IMR-90 (cell line): ENCODE results near the gene WDR81. TPM values are rescaled to one million over a fixed set of nuclear protein-coding genes. Genes with fewer than 3 reads are reported as not detected.

Experiments used
- ATAC-seq: fragments of 200-7000 bp; cut with Tn5 transposase; 2 replicates; pipeline ENCODE4 v1.9.1; 2020; ENCODE audit warnings: low read depth, mild to moderate bottlenecking, moderate library complexity
- BruUV-seq: library from RNA; stranded (reverse); fragments of 400-500 nt; replicated peaks from 2 replicates; lab custom pipeline; 2021; lab: Mats Ljungman, UMichigan
- CTCF ChIA-PET: fragments of 300-600 bp; formaldehyde crosslinking; extraction: SDS; loops from one replicate; lab custom pipeline; 2021; ENCODE audit warnings: antibody characterized with exemption; lab: Yijun Ruan, JAX
- POLR2A ChIA-PET: fragments of 300-600 bp; sonication (Branson Sonifier 250); formaldehyde crosslinking; loops from one replicate; lab custom pipeline; 2022; ENCODE audit warnings: antibody characterized with exemption; ENCODE audit not compliant: unreplicated experiment; lab: Charles Lee
- DNase-seq: peaks from one replicate; pipeline ENCODE4 v3.0.0; 2013
- H2AFZ ChIP-seq: replicated peaks from 2 replicates; pipeline ENCODE3; 2013; ENCODE audit warnings: low read length, mild to moderate bottlenecking; ENCODE audit not compliant: poor library complexity
- H2AK5ac ChIP-seq: 2 replicates; pipeline ENCODE4 v1.6.1; 2013; ENCODE audit warnings: low read depth, low read length, inconsistent platforms
- H2AK9ac ChIP-seq: replicated peaks from 2 replicates; pipeline ENCODE3; 2013; ENCODE audit warnings: mild to moderate bottlenecking, low read depth, low read length, moderate library complexity; ENCODE audit not compliant: poor library complexity
- H2BK120ac ChIP-seq: 2 replicates; pipeline ENCODE4 v1.6.1; 2013; ENCODE audit warnings: low read depth, low read length, inconsistent platforms
- H2BK15ac ChIP-seq: 3 replicates; pipeline ENCODE4 v1.6.1; 2013; ENCODE audit warnings: low read depth, low read length, inconsistent platforms
- H2BK20ac ChIP-seq: 2 replicates; pipeline ENCODE4 v1.6.1; 2013; ENCODE audit warnings: low read depth, mild to moderate bottlenecking, inconsistent platforms, low read length, moderate library complexity
- H2BK5ac ChIP-seq: 2 replicates; pipeline ENCODE4 v1.6.1; 2013; ENCODE audit warnings: mild to moderate bottlenecking, low read depth, low read length, inconsistent platforms; ENCODE audit not compliant: poor library complexity, severe bottlenecking
- H3K14ac ChIP-seq: replicated peaks from 2 replicates; pipeline ENCODE4 v1.6.1; 2013; ENCODE audit warnings: low read depth, low read length, inconsistent platforms
- H3K18ac ChIP-seq: 2 replicates; pipeline ENCODE4 v1.6.1; 2013; ENCODE audit warnings: low read depth, low read length, control low read depth
- H3K23ac ChIP-seq: 2 replicates; pipeline ENCODE4 v1.6.1; 2013; ENCODE audit warnings: low read depth, low read length, inconsistent platforms
- H3K27ac ChIP-seq: 2 replicates; pipeline ENCODE4 v1.5.1; 2013; ENCODE audit warnings: mild to moderate bottlenecking, control low read depth, low read length; ENCODE audit not compliant: insufficient read depth
- H3K27me3 ChIP-seq: 2 replicates; pipeline ENCODE4 v1.6.1; 2013; ENCODE audit warnings: low read length; ENCODE audit not compliant: control insufficient read depth, insufficient read depth
- H3K36me3 ChIP-seq: 2 replicates; pipeline ENCODE4 v1.6.1; 2013; ENCODE audit warnings: low read length, mixed read lengths; ENCODE audit not compliant: control insufficient read depth, insufficient read depth
- H3K4ac ChIP-seq: 2 replicates; pipeline ENCODE4 v1.6.1; 2013; ENCODE audit warnings: low read depth, low read length, inconsistent platforms
- H3K4me1 ChIP-seq: 2 replicates; pipeline ENCODE4 v1.6.1; 2013; ENCODE audit warnings: low read length, mixed read lengths; ENCODE audit not compliant: control insufficient read depth, insufficient read depth
- H3K4me2 ChIP-seq: 2 replicates; pipeline ENCODE4 v1.6.1; 2013; ENCODE audit warnings: low read depth, mild to moderate bottlenecking, control low read depth, low read length, moderate library complexity
- H3K4me3 ChIP-seq: 2 replicates; pipeline ENCODE4 v1.5.1; 2013; ENCODE audit warnings: low read depth, mild to moderate bottlenecking, control low read depth, low read length, moderate library complexity; ENCODE audit not compliant: insufficient read depth
- H3K56ac ChIP-seq: 2 replicates; pipeline ENCODE4 v1.6.1; 2013; ENCODE audit warnings: low read length, inconsistent platforms; ENCODE audit not compliant: insufficient read depth; ENCODE audit errors: extremely low read depth
- H3K79me1 ChIP-seq, 2 experiments: 2 replicates each; pipeline ENCODE4 v1.6.1; 2013; ENCODE audit warnings: low read length in 2 of 2, inconsistent platforms in 1 of 2, low read depth in 1 of 2
- H3K9ac ChIP-seq: 2 replicates; pipeline ENCODE4 v1.6.1; 2013; ENCODE audit warnings: low read depth, low read length, control low read depth
- H3K9me1 ChIP-seq: 2 replicates; pipeline ENCODE4 v1.6.1; 2013; ENCODE audit warnings: low read length, inconsistent platforms; ENCODE audit not compliant: insufficient read depth
- H3K9me3 ChIP-seq: 2 replicates; pipeline ENCODE4 v1.6.1; 2013; ENCODE audit warnings: low read length; ENCODE audit not compliant: control insufficient read depth, insufficient read depth
- H4K20me1 ChIP-seq: 2 replicates; pipeline ENCODE4 v1.6.1; 2013; ENCODE audit warnings: low read length, inconsistent platforms; ENCODE audit not compliant: insufficient read depth
- H4K5ac ChIP-seq: 2 replicates; pipeline ENCODE4 v1.6.1; 2013; ENCODE audit warnings: mild to moderate bottlenecking, low read depth, low read length, control low read depth
- H4K8ac ChIP-seq, 2 experiments: 2 replicates each; pipeline ENCODE4 v1.6.1; 2013; ENCODE audit warnings: low read depth in 2 of 2, low read length in 2 of 2, control low read depth in 1 of 2, inconsistent platforms in 1 of 2
- H4K91ac ChIP-seq: 2 replicates; pipeline ENCODE4 v1.6.1; 2013; ENCODE audit warnings: low read depth, low read length, inconsistent platforms; ENCODE audit not compliant: insufficient read depth
- BHLHE40 ChIP-seq: fragments of 150-350 bp; IDR thresholded peaks from 2 replicates; pipeline ENCODE4 v1.6.1; 2016; ENCODE audit warnings: mild to moderate bottlenecking, low read depth, low read length
- CHD1 ChIP-seq: IDR thresholded peaks from 2 replicates; pipeline ENCODE4 v1.6.1; 2012; ENCODE audit warnings: low read depth, low read length, improper control_type of control experiment
- MXI1 ChIP-seq: IDR thresholded peaks from 2 replicates; pipeline ENCODE4 v1.6.1; 2012; ENCODE audit warnings: low read depth, mild to moderate bottlenecking, low read length, moderate library complexity, borderline replicate concordance
- RAD21 ChIP-seq: IDR thresholded peaks from 2 replicates; pipeline ENCODE4 v1.6.1; 2012; ENCODE audit warnings: low read length, improper control_type of control experiment
- SMC3 ChIP-seq: fragments of 150-350 bp; IDR thresholded peaks from 2 replicates; pipeline ENCODE4 v1.6.1; 2016; ENCODE audit warnings: low read depth, mild to moderate bottlenecking, antibody characterized with exemption, low read length, moderate library complexity
- WGBS, 2 experiments: methylation state at CpG; one replicate each; pipeline versions ENCODE4 v1.1.5 to v1.1.7; 2013; ENCODE audit warnings: missing lambda C conversion rate in 2 of 2; ENCODE audit not compliant: insufficient read length in 1 of 2; ENCODE audit errors: extremely low coverage in 2 of 2; 5-methylcytosine and 5-hydroxymethylcytosine counted together
- dilution Hi-C: fragments of 300-500 bp; cut with HindIII; formaldehyde crosslinking; loops from one replicate; pipeline ENCODE4 v1.14.3; 2018; ENCODE audit warnings: low sequenced_read_pairs; ENCODE audit not compliant: unreplicated experiment
- in situ Hi-C: fragments of 300-500 bp; cut with MboI; formaldehyde crosslinking; loops from 3 replicates; pipeline ENCODE4 v1.14.3; 2019; ENCODE audit warnings: low sequenced_read_pairs, inconsistent platforms, mixed read lengths
- intact Hi-C: fragments of 100-400 bp; cut with micrococcal nuclease; formaldehyde crosslinking; loops from 2 replicates; pipeline ENCODE4 v1.10.0; 2022
- polyA plus RNA-seq, 3 experiments: library from polyadenylated mRNA; depleted of rRNA; stranded (reverse); fragments of >200 nt; gene quantifications; 2 replicates each; pipeline ENCODE4 v1.2.3, GENCODE V29; 2012; ENCODE audit warnings: low replicate concordance in 1 of 3
- total RNA-seq: library from RNA; depleted of rRNA; stranded (reverse); fragments of >200 nt; gene quantifications from 2 replicates; pipeline ENCODE4 v1.2.3, GENCODE V29; 2012
- TF ChIP-seq, protein P1 (sequence below): conservative IDR thresholded peaks from 2 replicates; pipeline ENCODE4 v1.5.1; 2012; ENCODE audit warnings: mild to moderate bottlenecking, low read depth, low read length, improper control_type of control experiment
- TF ChIP-seq, protein P2 (sequence below): fragments of 150-350 bp; IDR thresholded peaks from 2 replicates; pipeline ENCODE4 v1.6.1; 2016; ENCODE audit warnings: low read depth, mild to moderate bottlenecking, low read length, moderate library complexity, borderline replicate concordance

WDR81 gene
- total and polyA plus RNA-seq, 2 of the 4 experiments (the other 2 are of a cell fraction), result 3.0 to 8.4 TPM

- CTCF ChIA-PET, result interaction anchor here (0.6 kb wide), 1 partner anchor 16 kb away, joined by 5 read pairs; no protein-coding TSS in a partner anchor
- TF ChIP-seq, protein P1, sequence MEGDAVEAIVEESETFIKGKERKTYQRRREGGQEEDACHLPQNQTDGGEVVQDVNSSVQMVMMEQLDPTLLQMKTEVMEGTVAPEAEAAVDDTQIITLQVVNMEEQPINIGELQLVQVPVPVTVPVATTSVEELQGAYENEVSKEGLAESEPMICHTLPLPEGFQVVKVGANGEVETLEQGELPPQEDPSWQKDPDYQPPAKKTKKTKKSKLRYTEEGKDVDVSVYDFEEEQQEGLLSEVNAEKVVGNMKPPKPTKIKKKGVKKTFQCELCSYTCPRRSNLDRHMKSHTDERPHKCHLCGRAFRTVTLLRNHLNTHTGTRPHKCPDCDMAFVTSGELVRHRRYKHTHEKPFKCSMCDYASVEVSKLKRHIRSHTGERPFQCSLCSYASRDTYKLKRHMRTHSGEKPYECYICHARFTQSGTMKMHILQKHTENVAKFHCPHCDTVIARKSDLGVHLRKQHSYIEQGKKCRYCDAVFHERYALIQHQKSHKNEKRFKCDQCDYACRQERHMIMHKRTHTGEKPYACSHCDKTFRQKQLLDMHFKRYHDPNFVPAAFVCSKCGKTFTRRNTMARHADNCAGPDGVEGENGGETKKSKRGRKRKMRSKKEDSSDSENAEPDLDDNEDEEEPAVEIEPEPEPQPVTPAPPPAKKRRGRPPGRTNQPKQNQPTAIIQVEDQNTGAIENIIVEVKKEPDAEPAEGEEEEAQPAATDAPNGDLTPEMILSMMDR, result no peak
- no peak for TF ChIP-seq MXI1
- no peak for TF ChIP-seq RAD21
- TF ChIP-seq SMC3, result no peak
- TF ChIP-seq BHLHE40, result no peak
- no peak for TF ChIP-seq CHD1
- TF ChIP-seq, protein P2, sequence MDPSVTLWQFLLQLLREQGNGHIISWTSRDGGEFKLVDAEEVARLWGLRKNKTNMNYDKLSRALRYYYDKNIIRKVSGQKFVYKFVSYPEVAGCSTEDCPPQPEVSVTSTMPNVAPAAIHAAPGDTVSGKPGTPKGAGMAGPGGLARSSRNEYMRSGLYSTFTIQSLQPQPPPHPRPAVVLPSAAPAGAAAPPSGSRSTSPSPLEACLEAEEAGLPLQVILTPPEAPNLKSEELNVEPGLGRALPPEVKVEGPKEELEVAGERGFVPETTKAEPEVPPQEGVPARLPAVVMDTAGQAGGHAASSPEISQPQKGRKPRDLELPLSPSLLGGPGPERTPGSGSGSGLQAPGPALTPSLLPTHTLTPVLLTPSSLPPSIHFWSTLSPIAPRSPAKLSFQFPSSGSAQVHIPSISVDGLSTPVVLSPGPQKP, result no peak
- peaks cover 4% of the 10 kb centered on the region; the same call in 1 of the 2 replicates for H4K20me1 ChIP-seq
These were observed 62.2 kb downstream of the WDR81 start for GRCh38 chr17:1786708-1787107.

More at GRCh38 chr17:1786708-1787107, 62.2 kb downstream of the WDR81 start:
- Histone ChIP-seq H3K27ac (peak overlapping the region; percentile 59; the same call in 1 of the 2 replicates), H3K14ac (peak overlapping the region; percentile 64), H2AK5ac (peak overlapping the region; percentile 79; the same call in 1 of the 2 replicates), H2AK9ac (no peak overlapping the region), H4K8ac (peak overlapping the region in 1 of 2 experiments; percentile 96; a peak in 3 of 4 replicates), H2BK120ac (peak overlapping the region; percentile 85; the same call in 1 of the 2 replicates), H3K4me3 (no peak overlapping the region), H3K4me1 (peaks cover 18% of the 10 kb centered on the region), H3K9ac (no peak overlapping the region), H3K4ac (peak overlapping the region; percentile 98; the same call in 1 of the 2 replicates), H4K5ac (0 out of 2 replicates have a peak overlapping the region, but pooled peaks have one; percentile 24), H3K4me2 (no peak overlapping the region; the same call in 1 of the 2 replicates), H3K18ac (peak overlapping the region; percentile 60; the same call in 1 of the 2 replicates), H3K27me3 (no peaks in the 10 kb centered on the region), H2AFZ (no peak overlapping the region), H3K79me1 (peaks cover 5 to 33% of the 10 kb centered on the region in 2 experiments; a peak in 2 of 4 replicates), H3K56ac (no peak overlapping the region), H3K9me1 (peaks cover 4% of the 10 kb centered on the region), H2BK20ac (peak overlapping the region; percentile 87), H3K36me3 (peaks cover 8% of the 10 kb centered on the region), H3K23ac (no peak overlapping the region), H4K91ac (no peak overlapping the region), H2BK15ac (0 out of 3 replicates have a peak overlapping the region, but pooled peaks have one; percentile 10), H2BK5ac (peak overlapping the region; percentile 92), H3K9me3 (no peaks in the 10 kb centered on the region)
- intact Hi-C loops, result loop anchor here (5.0 to 10.0 kb wide), 2 partner anchors 119 to 212 kb away; no protein-coding TSS in a partner anchor
- in situ Hi-C loops, result loop anchor here (5.0 to 10.0 kb wide), 2 partner anchors 64 to 132 kb away; partner anchors contain the start of gene WDR81
- DNase-seq, result peak; percentile 16
- whole genome bisulfite sequencing, 2 experiments, result 100% methylated on average over 3 of the region's 7 CpGs; no CpG with 5 or more reads in 1 of the 2 experiments
- ATAC-seq, result no peak
- dilution Hi-C loops, result no loop called here
- no TSS peak for BruUV-seq
- POLR2A ChIA-PET, result interaction anchor here (1.6 kb wide), 1 partner anchor 70 kb away, joined by 10 read pairs; no protein-coding TSS in a partner anchor
